MM.1S (cell line): ENCODE results near the gene SETBP1.

Source experiments
- DNase-seq: peaks from one replicate; pipeline ENCODE4 v3.0.0-alpha.2; 2015
- H2AFZ ChIP-seq: fragments of 300-600 bp; sonication (generic); 2 replicates; pipeline ENCODE4 v1.6.0; 2016; ENCODE audit warnings: antibody characterized with exemption, low read length
- H3F3A ChIP-seq: fragments of 300-600 bp; sonication (generic); 2 replicates; pipeline ENCODE4 v1.6.1; 2016; ENCODE audit warnings: mild to moderate bottlenecking, antibody characterized with exemption, low read length, moderate library complexity, mixed read lengths; ENCODE audit not compliant: insufficient read depth
- H3K27ac ChIP-seq: fragments of 300-600 bp; sonication (generic); 2 replicates; pipeline ENCODE4 v1.5.1; 2016; ENCODE audit warnings: mild to moderate bottlenecking, low read length
- H3K27me3 ChIP-seq: fragments of 300-600 bp; sonication (generic); replicated peaks from 2 replicates; pipeline ENCODE4 v1.6.0; 2016; ENCODE audit warnings: low read length; ENCODE audit not compliant: insufficient read depth
- H3K36me3 ChIP-seq: fragments of 300-600 bp; sonication (generic); replicated peaks from 2 replicates; pipeline ENCODE4 v1.6.1; 2016; ENCODE audit warnings: mild to moderate bottlenecking, low read length, mixed read lengths; ENCODE audit not compliant: insufficient read depth
- H3K4me1 ChIP-seq: fragments of 300-600 bp; sonication (generic); 2 replicates; pipeline ENCODE4 v1.6.1; 2016; ENCODE audit warnings: low read length, mixed read lengths
- H3K4me2 ChIP-seq: fragments of 300-600 bp; sonication (generic); 2 replicates; pipeline ENCODE4 v1.6.0; 2016; ENCODE audit warnings: low read depth, low read length
- H3K4me3 ChIP-seq: fragments of 300-600 bp; sonication (generic); 2 replicates; pipeline ENCODE4 v1.5.1; 2016; ENCODE audit warnings: low read length, mixed read lengths
- H3K79me2 ChIP-seq: fragments of 300-600 bp; sonication (generic); 2 replicates; pipeline ENCODE4 v1.6.1; 2016; ENCODE audit warnings: mixed run types, low read length, mixed read lengths
- H3K9ac ChIP-seq: fragments of 300-600 bp; sonication (generic); 2 replicates; pipeline ENCODE4 v1.6.1; 2016; ENCODE audit warnings: low read length, mixed read lengths
- H3K9me2 ChIP-seq: fragments of 300-600 bp; sonication (generic); replicated peaks from 2 replicates; pipeline ENCODE4 v1.6.1; 2016; ENCODE audit warnings: mild to moderate bottlenecking, low read length, mixed read lengths; ENCODE audit not compliant: insufficient read depth
- H3K9me3 ChIP-seq: fragments of 300-600 bp; sonication (generic); replicated peaks from 2 replicates; pipeline ENCODE4 v1.6.1; 2016; ENCODE audit warnings: mild to moderate bottlenecking, low read length, mixed read lengths; ENCODE audit not compliant: insufficient read depth
- H4K20me1 ChIP-seq: fragments of 300-600 bp; sonication (generic); 2 replicates; pipeline ENCODE4 v1.6.1; 2016; ENCODE audit warnings: mild to moderate bottlenecking, low read length, moderate library complexity, mixed read lengths; ENCODE audit not compliant: insufficient read depth
- CTCF ChIP-seq: fragments of 300-600 bp; sonication (generic); IDR thresholded peaks from 2 replicates; pipeline ENCODE4 v1.5.1; 2016; ENCODE audit warnings: antibody characterized with exemption, low read length, mixed read lengths
- EZH2 ChIP-seq: fragments of 300-600 bp; sonication (generic); optimal IDR thresholded peaks from 2 replicates; pipeline ENCODE3; 2017; ENCODE audit warnings: low read depth, mild to moderate bottlenecking, antibody characterized with exemption, low read length, mixed read lengths
- EZH2phosphoT487 ChIP-seq: fragments of 300-600 bp; sonication (generic); IDR thresholded peaks from 2 replicates; pipeline ENCODE4 v1.6.1; 2018; ENCODE audit warnings: antibody characterized with exemption, low read length

SETBP1 gene

GRCh38 chr18:44733754-44734465 is 53.2 kb downstream of the SETBP1 start:
- H3K9me2 ChIP-seq, result no peaks in the 10 kb centered on the region
- no peaks in the 10 kb centered on the region for H3K27me3 ChIP-seq
- H3K9ac ChIP-seq, result no peak overlapping the region
- peaks cover 42% of the 10 kb centered on the region for H3K4me1 ChIP-seq
- H4K20me1 ChIP-seq, result no peaks in the 10 kb centered on the region
- DNase-seq, result no peak
- H3K4me2 ChIP-seq, result no peak overlapping the region; the same call in 1 of the 2 replicates
- peaks cover 96% of the 10 kb centered on the region for H3K79me2 ChIP-seq
- no peak overlapping the region for H3K27ac ChIP-seq
- H3K36me3 ChIP-seq, result no peaks in the 10 kb centered on the region
- H3F3A ChIP-seq, result no peaks in the 10 kb centered on the region
- no peak for TF ChIP-seq EZH2phosphoT487
- no peak for TF ChIP-seq EZH2
- no peak for TF ChIP-seq CTCF
- H3K4me3 ChIP-seq, result no peak overlapping the region
- no peak overlapping the region for H2AFZ ChIP-seq
- H3K9me3 ChIP-seq, result no peaks in the 10 kb centered on the region

DNA sequence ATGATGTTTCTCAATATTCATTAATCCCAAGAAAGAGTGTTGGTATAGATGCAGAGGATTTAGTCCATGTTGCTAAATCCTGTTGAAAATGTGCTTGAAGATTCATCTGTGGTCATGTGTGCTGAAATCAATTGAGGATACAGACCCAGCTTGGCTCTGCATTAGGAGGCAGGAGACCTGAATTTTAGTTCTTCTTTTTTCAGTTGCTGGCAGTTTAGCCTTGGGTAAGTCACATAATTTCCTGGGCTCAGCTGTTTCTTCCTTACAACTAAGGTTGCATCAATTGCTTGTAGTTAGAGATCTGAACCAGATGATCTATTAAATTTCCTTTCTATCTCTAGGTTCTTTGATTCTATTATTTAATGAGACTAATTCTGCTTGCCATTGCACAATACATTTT is 54.4 kb downstream of the SETBP1 start:
- Histone ChIP-seq H3K9me3 (no peaks in the 10 kb centered on the region), H3K4me3 (no peak overlapping the region), H3F3A (no peaks in the 10 kb centered on the region), H3K4me2 (no peak overlapping the region), H3K79me2 (peaks cover 96% of the 10 kb centered on the region), H3K4me1 (peaks cover 38% of the 10 kb centered on the region), H3K27ac (no peak overlapping the region), H3K9me2 (no peaks in the 10 kb centered on the region), H3K27me3 (no peaks in the 10 kb centered on the region), H2AFZ (no peak overlapping the region), H4K20me1 (no peaks in the 10 kb centered on the region), H3K36me3 (no peaks in the 10 kb centered on the region), H3K9ac (no peak overlapping the region)
- no peak for TF ChIP-seq CTCF
- no peak for TF ChIP-seq EZH2phosphoT487
- TF ChIP-seq EZH2, result no peak
- no peak for DNase-seq

GRCh38 chr18:44736664-44737380 is 56.1 kb downstream of the SETBP1 start:
- H3K9me3 ChIP-seq, result no peaks in the 10 kb centered on the region
- no peak overlapping the region for H2AFZ ChIP-seq
- H3K4me3 ChIP-seq, result no peak overlapping the region
- H3K9me2 ChIP-seq, result no peaks in the 10 kb centered on the region
- no peaks in the 10 kb centered on the region for H3K36me3 ChIP-seq
- H3K4me2 ChIP-seq, result no peak overlapping the region
- TF ChIP-seq EZH2phosphoT487, result no peak
- no peak for TF ChIP-seq CTCF
- TF ChIP-seq EZH2, result no peak
- H3K79me2 ChIP-seq, result peaks cover 96% of the 10 kb centered on the region
- H4K20me1 ChIP-seq, result no peaks in the 10 kb centered on the region
- H3K4me1 ChIP-seq, result peaks cover 24% of the 10 kb centered on the region
- H3K9ac ChIP-seq, result no peak overlapping the region
- H3K27me3 ChIP-seq, result no peaks in the 10 kb centered on the region
- H3K27ac ChIP-seq, result no peak overlapping the region
- no peaks in the 10 kb centered on the region for H3F3A ChIP-seq
- no peak for DNase-seq
